CD4-positive, alpha-beta T cell treated with Interleukin-6 for 4 hours (primary cell): ENCODE measurements around the gene MAP3K12.
"Not testable (repeated sequence)": the region's sequence is repeated elsewhere in the genome, so short reads cannot be mapped to it uniquely, and the experiment has no call there.

Source experiments
- DNase-seq: peaks from one replicate; pipeline ENCODE4 v3.0.0-alpha.2; 2020; ENCODE audit warnings: mixed read lengths

The MAP3K12 gene

DNA sequence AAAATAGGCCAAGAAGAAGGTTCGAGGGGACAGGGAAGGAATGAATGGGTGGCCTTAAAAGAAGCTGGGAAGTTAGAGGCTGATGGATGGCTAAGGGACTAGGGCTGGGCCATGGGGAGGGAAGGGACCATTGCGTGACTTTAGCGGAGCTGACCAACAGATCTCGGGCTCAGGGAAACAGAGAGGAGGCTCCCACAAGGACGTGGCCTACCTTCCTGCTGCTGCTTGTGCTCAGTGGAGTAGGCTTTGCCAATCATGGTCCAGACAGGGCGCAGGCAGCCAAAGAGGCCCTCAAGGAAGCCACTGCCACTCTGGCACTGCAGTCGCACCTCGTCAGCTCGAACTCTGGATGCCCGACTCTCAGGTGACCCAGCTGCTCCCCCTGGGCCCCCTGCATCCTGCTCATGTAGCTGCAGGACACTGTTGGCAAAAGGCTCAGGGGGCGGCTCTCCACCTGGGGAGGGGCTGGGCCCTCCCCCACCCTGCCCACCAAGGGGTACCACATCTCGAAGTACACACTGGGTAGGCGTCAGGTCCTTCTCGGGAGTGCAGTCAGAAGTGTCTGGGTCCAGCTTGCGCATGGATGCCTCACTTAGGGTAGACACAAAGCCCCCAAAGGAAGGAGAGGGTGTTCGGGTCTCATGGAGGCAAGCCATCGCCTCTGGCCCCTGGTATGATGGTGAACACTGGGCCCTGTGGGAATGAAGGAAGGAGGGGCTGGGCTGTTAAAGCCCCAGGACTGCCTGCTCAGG, 12.3 kb downstream of the MAP3K12 start:
- no peak for DNase-seq

DNA sequence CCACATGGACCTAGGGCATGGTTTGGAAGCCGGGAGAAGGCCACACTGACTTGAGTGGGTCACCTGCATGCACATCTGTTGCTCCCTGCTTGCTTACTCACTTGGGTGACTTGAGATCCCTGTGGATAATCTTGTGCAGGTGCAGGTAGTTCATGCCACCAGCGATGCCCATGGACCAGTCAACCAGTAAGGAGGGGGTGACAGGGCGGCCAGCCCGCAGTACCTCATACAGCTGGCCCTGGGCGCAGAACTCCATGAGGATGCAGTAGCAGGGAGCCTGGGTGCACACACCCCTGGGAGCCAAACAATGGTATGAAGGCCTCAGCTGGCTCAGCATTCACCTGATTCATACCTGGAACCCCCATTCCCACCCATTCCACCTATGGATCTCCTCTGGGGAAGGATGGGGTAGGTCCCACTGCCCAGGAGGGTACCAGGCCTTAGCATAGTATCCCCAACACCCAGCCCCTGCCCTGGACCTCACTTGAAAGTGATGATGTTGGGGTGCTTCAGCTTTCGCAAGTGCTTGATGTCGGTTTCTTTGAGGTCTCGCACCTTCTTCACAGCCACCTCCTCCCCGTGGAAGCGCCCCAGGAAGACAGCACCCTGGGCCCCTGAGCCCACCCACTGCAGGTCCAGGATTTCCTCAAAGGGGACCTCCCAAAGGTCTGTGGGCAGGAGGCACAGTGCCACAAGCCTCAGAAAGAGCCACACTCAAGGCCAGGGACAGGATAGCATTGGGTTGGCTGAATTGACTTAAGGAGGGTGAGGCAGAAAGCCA, 13.1 kb downstream of the MAP3K12 start:
- no peak for DNase-seq

DNA sequence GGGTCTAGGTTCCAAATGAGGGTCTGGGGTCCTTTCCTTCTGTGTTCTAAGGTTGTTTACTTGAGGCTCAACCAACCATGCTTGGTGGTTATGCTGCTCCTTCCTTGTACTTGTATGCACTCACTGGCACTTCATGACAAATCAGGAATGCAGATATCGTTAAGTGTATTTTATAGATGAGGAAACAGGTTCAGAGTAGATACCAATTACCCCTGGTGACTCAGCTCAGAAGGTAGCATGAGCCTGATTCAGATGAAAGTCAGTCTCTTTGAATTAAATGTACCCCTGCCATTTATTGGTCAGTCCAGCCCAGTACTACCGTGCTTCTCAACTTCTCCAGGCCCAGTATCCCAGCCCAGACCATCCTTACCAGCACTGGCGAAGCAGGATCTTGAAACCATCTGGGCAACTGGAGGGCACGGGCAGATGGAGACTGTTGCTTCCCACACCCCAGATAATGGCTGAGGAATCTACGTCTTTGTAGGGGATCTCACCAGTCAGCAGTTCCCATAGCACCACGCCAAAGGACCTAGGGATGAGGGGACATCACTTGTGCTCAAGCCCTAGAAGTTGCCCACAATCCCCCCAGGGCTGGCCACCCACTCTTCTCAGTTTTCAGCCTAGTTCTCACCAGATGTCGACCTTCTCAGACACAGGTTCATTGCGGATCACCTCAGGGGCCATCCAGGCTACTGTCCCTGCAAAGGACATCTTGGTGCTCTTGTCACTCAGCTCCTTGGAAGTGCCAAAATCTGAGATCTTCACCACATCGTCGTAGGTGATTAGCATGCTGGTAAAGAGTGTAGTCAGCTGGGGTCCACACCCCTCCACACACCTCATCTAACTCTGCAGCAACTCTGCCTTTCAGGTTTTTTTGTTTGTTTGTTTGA, 14.3 kb downstream of the MAP3K12 start:
- DNase-seq, result no peak

DNA sequence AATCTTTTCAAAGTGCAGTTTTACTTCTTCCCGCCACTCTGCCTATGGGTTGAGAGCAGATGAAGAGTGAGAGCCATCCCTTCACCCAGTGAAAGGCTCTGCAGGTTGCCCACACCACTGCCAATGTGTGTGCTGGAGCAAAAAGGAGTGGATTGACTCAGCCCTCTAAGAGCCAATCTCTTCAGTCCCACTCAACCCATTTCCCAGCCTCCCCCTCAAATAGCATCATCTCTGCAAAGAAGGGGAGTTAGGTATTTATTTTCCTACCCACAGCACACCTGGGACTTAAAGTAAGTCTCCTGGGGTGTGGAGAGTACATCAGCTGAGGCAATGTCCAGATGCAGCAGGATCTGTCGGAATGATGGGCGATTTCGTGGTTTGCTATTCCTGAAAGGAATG, 15.3 kb downstream of the MAP3K12 start:
- no peak for DNase-seq

DNA sequence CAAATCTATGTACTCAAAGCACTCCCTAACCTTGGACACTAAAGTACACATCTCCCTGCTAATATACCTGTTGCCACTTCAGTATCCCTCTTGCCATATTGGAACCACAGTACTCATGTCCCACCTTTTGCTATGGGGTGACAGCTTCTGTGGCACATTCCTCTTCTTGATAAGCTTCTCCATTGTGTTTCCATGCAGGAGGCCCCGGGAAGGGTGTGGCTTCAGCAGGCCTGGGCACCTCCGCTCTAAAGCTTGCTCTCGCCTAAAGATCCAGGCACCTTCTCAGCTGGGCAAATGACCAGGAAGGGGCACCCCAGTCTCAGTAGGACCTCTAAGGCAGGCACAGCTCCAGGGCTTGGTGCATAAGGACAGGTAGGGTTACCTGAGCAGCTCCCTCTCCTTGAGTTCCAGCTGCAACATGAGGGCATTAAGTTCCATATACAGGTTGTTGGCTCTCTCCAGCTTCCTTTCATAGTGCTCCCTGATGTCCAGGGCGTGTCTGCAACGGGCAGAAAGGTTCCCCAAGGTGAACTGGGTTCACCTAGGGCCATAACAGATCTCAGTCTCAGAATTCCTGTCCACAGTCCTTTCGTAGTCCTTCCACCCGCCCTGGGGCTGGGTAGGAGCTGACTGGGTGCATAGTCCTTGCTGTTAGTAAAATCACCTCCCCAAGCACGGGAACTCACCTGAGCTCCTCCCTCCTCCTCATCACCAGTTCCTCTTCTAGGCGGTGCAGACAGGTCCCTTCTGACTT, 15.9 kb downstream of the MAP3K12 start:
- no peak for DNase-seq

DNA sequence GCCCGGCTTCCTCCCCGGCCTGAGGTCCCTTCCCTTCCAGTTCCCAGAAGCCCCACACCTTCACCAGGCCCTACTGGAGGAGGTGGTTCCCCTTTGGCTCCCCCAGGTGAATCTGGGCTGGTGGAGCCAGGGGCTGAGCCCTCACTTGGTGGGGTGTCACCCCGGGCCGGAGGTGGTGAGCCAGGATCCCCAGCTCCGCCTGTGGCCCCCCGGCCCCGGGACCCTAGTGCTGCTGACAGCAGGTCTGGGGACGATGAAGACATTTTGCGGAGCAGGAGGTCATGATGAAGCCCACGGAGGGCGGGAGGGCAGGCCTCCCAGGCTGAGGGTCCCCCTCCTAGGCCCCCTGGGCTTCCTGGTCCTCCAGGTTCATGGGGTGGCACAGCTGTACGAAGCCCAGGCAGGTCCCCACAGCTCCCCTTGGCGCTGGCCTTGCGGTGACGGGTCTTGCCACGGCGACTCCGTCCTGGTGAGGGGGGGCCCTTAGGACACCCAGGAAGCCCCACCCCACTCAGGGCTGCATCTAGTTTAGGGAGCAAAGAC, 16.6 kb downstream of the MAP3K12 start:
- DNase-seq, result no peak

DNA sequence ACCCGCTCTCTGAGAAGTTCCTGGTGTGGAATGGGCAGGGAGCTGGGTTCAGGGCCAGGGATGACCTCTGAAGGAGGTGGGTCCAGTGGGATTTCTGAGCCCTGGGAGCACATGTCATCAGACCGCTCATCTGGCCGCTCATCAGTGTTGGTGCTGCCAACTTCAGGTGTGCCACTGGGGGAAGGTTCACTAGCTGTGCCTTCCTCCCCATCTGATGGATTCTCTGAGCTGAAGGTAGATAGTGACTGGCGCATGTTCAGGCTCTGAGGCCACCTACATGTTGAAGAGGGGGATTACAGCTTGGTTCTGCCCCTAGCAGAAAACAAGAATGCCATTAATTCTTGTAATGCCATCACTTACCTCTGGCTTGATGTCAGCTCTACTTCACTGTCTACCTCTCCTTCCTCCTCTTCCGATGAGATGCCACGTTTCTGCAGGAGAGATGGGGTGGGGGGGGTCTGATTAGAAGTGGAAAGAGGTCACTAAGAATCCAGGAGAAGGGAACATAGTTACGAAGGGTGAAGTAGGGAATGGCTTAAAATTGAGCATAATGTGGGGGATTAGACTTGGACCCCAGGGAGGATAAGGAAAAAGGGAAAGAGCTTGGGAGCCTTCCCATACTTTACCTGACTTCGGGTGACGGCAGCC, 17.2 kb downstream of the MAP3K12 start:
- no peak for DNase-seq

DNA sequence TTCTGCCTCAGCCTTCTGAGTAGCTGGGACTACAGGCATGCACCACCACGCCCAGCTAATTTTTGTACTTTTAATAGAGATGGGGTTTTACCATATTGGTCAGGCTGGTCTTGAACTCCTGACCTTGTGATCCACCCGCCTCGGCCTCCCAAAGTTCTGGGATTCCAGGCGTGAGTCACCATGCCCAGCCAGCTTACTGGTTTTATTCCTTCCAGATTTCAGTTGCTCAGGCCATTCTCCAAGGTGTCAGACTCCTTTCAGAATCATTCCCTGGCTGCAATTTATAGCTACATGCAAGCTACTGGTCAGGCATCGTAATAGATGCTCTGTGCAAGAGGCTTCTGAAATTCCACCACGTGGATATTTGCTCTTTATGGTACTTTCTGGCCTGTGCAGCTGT, 17.8 kb downstream of the MAP3K12 start:
- not testable (repeated sequence) for DNase-seq

DNA sequence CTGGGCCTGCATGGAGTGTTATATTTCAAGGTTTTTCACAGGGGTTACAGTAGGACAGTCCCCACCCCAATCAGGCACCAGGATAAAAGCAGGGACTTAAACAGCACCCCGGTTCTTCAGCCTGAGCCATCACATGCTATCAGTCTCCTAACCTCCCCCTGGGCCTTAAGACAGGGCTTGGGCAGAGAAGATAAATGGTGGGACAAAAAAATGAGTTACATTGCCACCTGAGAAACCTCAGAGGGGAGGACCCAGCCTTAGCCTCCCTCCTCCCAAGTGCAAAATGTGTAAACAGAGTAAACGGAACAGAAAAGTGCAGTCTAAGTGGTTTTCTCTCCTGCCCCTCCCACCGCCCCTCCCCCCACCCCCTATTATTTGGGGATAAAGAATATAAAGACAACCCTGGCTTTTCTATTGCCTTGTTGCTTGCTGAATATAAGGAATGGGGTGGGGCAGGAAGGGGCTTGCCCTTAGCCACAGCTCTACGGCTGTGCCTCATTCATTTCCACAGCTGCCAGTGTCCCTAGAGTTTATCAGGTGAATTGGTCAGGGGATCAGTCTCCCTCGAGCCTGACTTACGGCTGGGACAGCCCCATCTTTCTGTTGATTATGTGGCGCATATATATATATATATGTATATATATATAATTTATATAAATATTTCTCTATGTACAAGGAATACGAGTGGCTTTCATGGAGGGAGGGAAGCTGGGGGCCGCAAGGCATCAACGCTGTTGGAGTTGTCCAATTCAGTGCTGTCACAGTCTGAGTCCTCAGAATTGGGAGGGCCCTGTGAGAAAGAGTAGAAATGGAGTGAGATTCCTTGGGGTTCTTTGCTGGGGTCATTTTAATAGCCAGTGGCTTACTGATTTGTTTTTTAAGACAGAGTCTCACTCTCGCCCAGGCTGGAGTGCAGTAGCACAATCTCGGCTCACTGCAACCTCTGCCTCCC, 18.5 kb downstream of the MAP3K12 start:
- DNase-seq, result no peak

DNA sequence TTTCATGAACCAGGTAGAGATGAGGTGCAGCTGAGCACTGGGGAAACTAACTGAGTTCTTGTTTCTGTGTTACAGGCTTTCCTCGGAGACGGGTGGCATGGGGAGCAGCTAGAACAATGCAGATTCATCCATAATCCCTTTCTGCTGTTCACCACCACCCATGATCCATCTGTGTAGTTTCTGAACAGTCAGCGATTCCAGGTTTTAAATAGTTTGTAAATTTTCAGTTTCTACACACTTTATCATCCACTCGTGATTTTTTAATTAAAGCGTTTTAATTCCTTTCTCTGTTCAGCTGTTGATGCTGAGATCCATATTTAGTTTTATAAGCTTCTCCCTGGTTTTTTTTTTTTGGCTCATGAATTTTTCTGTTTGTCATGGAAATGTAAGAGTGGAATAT, 19.9 kb downstream of the MAP3K12 start:
- DNase-seq, result no peak

DNA sequence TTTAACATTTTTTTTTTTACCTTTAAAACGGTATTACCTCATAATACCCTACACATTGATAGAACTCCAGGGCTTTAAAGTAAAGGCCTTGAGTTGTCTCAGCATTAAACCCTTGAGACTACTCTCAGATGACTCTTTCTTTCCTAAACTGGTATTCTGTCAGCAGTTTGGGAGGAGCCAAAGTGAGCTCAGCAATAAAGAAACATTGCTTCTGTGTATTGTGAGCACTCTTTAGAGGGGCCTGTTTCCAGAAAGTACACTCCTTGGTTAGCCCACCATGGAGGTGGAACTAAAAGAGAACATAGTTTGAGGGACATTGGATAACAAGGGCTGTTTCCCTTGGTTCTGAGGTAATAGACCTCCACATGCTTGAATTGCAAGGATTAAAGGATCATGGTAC, 20.4 kb downstream of the MAP3K12 start:
- DNase-seq, result no peak

DNA sequence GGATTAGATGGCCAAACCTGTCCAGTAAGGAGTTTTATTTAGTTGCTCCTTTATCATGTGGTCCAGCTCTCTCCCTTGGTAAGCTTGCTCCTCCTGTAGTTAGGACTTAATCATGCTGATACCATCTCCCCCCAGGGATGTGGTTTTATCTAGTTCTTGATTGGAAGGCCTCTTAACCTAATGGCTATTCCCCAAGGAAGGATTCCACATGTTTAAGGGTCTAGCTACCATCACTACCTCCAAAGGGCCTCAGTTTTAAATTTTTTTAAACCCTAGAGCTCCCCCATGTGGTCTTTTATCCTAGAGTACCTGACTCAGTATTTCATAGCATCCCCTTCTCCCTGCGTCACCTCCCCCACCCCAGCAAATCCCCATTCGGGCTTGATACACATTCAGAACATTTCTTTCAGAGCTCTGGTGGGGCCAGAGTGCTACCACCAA, 22.5 kb downstream of the MAP3K12 start:
- DNase-seq, result no peak

DNA sequence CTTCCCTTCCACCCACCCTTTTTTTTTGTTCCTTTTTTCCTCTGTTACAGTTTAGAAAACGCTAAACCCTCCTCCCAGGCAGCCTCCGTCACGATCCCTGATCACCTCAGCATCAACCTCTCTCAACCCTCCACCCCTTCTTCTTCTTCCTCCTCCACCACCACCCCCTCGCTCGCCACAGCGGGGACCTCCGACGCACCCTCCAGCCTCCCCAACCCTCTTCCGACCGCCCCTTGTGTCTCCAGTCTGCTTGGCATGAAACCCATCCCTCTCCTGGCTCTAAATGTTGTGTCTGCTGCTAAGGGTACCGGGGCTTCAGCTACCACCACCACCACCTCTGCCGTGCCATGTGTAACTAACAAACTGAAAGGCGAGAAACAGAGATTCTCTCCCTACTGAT, 24.4 kb downstream of the MAP3K12 start:
- no peak for DNase-seq

DNA sequence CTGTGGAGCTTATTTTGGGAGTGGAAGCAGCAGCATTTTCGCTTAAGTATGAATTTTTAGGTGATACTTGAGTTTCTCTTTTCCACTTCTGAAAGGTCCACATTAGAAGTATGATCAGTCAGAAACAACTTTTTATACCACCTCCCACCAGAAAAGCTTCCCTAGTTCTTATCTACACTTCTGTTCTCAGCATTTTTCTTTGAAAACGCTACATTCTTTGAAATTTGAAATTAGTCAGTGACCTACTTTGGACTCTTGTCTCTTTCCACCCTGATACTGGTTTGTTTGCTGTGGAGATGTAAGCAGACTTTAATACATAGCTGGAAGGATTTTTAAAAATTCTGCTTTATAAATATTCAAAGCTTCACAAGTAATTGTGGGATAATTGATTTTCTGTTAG, 25.2 kb downstream of the MAP3K12 start:
- no peak for DNase-seq

DNA sequence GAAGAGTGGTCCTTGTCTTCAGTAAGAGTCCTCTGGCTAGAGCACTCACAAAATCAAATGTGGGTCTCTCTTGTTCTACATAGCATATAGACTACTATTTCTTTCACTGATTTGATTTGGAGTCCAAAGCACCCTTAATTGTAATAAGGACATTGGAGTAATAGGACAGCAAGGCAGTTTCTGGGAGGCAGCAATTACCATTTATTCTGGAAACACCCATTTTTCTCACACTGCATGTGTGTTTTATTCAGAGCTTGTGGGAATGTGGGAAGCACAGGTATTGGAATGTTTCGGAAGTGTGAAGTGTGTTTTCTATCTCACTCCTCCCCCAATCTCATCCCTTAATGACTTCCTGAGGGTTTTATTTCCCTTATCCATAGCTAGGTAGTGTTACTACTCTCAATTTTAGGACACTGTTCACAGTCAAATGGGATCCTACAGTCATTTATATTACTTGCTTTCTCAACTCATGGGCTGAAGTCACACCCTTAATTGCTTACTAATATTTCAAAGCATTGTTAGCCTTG, 27.1 kb downstream of the MAP3K12 start:
- DNase-seq, result no peak

DNA sequence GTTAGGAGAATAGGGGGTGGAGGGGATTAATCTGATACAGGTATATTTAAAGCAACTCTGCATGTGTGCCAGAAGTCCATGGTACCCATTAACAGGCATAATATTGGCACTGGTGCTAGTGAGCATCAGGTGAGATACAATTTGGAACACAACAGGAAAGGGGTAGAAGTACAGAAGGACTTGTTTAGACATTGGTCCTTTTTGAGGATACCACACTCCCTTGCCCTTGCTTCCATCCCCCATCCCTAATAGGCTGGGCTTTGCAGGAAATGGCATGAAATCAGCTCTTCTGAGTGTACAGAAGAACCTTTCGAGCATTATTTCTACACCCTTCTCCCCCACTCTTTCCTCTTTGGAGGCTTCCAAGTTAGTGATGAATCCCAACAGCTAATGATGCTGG, 31.0 kb downstream of the MAP3K12 start:
- no peak for DNase-seq

DNA sequence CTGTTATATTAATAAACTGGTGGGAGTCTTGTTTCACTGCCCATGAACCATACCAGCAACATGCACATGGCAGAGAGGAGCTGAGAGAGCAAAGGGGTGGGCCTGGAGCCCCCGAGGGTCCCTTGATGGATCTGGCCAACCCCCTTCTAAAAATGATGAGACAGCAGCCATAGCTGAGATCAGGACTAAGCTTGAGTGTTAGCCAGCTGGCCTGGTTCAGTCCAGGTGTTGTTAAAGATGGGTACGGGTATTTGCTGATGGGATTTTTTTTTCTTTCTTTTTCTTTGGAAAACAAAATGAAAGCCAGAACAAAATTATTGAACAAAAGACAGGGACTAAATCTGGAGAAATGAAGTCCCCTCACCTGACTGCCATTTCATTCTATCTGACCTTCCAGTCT, 31.4 kb downstream of the MAP3K12 start:
- no peak for DNase-seq

DNA sequence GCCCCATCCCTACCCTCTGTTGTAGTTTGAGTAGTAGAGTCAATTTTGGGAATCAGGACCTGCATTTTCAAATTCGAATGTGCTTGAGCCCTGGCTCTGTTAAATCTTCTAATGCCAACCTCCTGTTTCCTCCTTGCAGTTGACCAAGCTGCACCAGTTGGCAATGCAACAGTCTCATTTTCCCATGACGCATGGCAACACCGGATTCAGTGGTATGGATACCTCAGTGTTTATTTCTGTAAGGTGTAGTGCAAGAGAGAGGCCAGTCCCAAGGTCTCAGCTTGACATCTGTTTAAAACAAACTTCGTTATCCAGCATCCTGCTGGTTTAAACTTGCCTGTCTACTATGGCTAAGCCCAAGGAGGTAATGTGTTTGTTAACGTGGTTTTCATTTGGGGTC, 32.2 kb downstream of the MAP3K12 start:
- DNase-seq, result no peak

DNA sequence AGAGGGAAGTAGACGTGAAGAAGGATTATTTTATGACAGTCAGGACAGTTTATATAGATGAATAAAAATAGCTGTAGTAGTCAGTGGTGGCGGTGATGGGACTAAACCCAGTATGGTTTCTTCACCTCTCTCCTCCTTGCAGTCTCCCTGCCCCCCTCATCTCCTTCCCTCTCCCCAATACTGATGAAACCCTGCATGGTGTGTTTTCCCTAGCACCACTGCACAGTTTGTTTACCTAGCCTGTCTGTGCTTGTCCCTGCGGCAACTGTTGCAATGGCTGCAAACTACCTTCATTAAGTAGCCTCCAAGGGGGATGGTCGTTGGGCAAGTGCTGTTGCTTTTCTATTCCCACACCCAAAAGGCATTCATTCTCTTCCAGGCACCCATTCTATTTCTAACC, 32.6 kb downstream of the MAP3K12 start:
- no peak for DNase-seq

DNA sequence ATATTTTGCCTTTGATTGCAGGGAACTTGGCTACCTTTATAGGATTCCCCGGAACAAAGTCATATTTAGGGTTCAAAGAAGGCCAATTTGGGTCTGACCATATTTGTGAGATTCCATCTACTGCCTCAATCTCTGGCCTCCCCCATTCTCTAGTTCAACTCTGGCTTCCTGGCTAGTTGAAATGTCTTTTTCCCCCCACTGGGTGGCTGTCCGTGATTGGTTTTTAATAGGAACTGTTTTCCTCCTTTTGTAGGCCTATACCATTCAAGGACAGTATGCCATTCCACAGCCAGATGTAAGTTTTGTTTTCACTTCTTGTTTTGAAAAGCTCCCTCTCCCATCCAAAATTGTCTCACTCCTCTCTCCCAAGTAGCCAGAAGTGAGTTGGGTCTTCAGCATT, 33.6 kb downstream of the MAP3K12 start:
- no peak for DNase-seq
